ENCODE results near the gene PCDH9.
"Not testable (repeated sequence)": the region's sequence is repeated elsewhere in the genome, so short reads cannot be mapped to it uniquely, and the experiment has no call there.

The PCDH9 gene

DNA sequence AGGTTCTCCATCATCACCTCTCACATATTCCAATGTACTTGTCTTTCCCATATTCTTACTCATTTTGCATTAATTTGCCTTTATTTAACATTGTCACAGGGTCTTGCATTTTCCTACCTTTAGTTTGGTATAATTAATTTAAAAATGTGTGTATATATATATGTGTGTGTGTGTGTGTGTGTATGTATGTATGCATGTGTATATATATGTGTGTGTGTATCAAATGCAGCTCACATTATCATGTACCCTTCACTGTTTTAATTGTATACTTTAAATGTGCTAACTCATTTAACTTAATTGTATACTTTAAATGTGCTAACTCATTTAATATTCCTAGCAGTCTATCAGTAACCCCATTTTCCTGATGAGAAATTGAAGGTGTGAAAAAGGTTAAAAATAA is 104.5 kb downstream of the PCDH9 start:
- DNase-seq: no peak

DNA sequence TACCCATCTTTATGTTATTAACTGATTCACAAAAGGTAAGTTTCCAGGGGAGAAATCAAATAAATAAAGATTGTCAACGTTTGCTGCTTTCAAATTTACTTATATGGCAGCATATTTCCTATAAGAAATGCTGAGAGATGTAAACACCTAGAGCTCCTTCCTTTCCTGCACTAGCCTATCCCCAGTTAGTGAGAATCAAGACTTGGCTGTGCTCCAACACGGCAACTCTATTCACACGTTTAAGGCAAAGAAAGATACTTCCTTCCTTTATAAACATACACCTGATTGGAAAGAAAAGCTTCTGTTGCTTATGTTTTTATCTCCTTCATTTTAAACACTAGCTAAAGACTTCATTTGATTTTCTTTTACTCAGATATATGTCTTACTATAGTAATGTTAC is 107.0 kb downstream of the PCDH9 start:
- DNase-seq: no peak

DNA sequence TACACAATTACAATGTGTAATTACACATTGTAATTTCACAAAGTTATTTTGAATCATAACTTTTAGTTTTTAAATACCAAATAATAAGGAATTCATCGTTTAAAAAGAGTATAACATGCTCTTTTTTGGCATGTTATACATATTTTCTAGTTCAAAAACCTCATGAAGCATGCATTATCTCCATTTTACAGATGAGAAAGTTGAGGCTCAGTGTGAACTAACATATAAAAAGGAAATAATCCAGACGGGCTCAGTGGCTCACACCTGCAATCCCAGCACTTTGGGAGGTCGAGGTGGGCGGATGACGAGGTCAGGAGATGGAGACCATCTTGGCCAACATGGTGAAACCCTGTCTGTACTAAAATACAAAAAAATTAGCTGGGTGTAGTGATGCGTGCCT is 107.9 kb downstream of the PCDH9 start:
- DNase-seq: no peak

DNA sequence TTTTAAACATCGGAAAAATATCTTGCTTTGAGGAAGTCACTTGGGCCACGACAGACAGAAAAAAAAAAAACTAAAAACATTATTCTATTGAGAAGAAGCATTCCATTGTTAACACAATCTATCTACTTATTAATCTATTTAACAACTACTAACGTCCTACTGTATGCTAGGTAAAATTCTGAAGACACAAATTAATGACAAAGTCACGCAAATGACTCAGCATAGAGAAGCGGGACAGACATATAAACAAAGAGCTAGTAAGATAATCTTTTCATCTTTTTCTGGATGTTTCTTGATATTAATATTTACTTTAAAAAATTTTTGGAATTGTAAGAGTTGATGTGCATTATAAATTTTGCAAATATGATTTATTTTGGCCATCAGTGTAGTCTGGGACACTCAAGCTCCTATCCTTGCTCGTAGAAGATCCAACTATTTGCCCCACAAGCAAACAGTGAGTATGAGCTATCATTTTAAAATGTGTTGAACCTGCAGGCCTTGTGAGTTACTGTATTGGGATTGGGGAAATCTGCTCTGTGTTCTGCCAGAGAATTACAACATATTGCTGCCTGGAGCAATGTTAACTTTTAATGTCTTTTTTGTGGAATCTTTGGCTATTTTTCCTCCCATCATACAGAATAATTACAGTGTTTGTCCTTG is 109.1 kb downstream of the PCDH9 start:
- no peak for DNase-seq

DNA sequence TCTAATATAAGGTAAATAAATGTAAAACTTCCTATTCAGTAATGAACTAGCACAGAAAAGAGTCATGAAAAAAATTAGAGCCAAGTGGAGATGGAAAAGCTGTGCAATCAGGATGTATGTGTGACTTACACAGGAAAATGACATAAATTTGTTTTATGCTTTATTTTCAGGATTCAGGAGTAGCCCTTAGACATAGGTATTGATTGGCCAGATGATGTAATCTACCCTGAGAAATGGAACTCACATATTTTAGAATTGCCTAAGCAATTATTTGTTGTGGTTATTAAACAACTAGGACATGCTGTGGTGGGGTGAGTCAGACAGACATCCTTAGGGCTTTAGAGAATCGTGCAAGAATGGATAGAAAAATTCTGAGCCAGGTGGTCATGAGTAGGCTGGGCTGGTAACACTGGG is 110.6 kb downstream of the PCDH9 start:
- no peak for DNase-seq

DNA sequence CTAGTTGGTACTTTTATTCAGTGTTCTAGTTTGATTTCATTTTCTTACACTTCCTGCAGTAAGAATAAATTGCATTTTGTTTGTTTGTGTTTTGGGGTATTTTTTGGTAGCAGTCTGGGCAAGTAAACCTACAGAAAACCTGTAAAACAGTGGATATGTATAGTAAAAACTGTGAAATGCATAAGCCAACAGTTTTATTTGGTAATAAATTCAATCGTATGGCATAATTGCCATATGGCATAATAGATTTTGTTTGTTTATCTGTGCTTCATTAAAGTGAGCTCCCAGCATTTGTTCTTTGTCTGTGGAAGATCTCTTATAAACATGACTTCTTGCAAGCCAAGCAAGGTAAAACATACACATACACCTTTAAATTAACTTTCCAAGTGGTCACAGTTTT is 111.9 kb downstream of the PCDH9 start:
- no peak for DNase-seq

DNA sequence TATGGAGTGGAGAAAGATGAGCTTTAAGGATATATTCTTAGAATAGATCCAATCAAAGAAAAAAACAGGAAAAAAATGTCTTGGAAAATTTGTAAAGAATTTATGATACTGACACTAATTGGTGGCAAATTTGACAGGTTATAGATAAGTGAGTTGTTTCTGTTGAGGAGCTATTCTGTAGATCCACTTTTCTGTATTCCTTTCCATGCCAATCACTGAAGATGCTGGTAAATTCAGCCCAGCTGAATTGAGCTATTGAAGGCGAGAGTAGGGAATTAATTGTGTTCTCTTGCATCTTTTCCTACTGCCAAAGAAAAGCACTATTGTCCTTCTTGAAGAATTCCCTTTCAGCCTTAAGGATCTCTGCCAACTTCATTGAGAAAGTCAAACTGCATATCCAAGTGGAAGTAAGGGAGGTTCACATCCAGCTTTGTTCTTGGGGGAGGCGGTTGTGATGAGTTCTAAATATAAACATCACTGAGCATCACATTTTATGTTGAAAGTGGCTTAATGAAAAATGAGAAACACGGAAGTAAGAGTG is 113.1 kb downstream of the PCDH9 start:
- DNase-seq: no peak

DNA sequence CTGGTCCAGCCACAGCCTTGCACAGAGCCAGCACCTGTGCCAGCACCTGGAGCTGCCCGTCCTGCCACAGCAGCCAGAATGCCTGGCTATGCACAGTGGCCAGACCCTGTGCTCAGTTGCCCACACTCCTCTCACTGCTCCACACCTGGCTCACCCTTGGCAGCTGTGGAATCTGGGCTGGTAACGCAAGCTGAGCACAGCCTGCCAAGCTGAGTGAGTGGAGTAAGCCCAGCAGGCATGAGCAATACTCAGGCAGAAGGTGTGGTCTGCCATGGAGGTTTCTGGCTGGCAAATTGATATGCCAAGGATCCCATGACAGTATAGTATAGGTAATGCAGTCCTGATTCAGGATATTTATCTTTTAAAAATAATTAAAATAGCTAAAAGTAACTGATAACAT is 122.2 kb downstream of the PCDH9 start:
- DNase-seq: no peak

DNA sequence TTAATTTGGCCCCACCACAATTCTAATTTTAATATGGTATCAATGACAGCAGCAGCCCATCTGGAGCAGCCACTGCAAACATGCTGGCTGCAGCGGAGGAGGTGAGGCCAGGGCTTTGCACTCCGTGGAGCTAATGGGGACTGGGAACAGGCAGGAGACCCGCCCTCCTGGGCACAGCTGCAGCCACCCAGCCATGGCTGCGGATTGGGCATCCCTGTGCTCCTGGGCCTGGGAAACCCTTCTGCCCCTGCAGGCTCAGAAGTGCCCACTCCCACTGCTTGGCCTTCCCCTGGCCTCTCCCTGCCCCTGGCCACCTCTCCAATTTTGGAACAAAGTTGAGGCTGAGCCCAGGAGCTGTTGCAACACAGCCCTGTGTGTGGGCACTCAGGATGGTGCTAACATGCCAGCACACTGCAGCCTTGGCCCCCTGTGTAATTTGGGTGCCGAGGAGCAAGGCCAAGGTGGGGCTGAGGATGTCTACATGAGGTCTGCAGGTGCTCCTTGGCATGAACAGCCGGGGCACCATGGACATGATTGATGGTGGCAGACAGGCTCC is 123.6 kb downstream of the PCDH9 start:
- DNase-seq: no peak

DNA sequence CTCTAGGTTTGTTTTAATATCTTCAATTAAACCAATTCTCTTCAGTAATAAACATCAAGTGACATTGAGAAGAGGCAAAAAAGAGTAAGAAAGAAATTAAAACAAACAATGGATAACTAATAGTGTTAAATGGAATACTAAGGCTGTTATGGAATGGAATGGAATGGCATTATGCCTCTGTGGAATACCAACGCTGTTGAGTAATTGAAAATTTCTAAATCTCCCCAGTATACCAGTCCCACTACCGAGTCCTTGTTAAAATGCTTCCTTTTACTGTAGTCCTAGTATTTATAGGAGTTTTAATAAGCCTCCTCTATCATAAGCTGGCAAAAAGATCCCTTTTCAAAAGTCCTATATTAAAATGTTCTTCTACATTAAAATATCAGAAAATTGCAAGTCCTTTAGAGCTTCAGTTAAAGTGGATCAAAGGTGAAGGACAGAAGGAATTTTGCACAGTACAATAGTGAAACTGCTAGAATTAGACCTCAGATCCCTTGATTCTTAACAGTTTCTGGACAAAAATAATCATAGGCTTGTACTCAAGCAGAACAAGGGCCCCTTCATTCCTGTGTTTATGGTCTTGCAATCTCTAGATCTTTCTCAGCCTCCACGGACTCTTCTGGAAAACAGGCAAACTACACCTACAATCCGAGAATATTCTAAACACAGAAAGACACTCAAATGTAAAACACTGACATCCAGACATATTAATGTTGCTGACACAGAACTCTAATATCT is 128.2 kb downstream of the PCDH9 start:
- no peak for DNase-seq

DNA sequence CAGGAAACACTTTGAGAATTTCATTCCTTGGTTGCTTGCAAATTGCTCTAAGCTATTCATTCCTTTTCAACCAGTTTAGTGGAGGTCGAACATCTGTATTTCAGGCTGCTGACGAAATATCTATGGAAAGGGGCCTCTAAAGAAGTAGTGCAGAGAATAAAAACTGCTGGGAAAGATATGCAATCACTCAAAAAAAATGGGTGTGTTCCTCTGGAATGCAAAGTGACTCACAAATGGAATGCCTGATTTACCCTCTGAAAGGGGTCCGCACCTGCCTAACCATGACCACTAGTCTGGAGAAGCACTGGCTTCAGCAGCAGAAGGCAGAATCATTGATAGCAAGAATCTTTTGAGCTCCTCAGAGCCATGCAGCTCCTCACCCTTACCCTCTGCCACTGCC is 129.4 kb downstream of the PCDH9 start:
- DNase-seq: no peak

DNA sequence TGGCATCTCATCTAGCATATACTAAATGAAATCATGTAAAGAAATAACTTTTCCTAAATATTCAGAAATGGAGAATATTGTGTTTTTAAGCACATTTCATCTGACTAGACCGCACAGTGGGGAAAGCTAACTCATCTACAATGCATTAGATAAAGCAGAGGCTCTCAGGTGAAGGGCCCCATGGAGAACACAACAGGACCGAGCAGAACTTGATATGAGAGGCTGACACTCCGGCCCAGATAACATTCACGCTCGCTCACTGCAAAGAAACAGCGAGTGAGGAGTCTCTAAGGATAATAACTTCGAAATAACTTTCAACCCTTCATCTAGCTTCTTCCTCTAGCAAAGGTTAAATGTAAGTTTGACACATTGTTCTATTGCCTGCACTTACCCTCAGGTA is 130.6 kb downstream of the PCDH9 start:
- no peak for DNase-seq

DNA sequence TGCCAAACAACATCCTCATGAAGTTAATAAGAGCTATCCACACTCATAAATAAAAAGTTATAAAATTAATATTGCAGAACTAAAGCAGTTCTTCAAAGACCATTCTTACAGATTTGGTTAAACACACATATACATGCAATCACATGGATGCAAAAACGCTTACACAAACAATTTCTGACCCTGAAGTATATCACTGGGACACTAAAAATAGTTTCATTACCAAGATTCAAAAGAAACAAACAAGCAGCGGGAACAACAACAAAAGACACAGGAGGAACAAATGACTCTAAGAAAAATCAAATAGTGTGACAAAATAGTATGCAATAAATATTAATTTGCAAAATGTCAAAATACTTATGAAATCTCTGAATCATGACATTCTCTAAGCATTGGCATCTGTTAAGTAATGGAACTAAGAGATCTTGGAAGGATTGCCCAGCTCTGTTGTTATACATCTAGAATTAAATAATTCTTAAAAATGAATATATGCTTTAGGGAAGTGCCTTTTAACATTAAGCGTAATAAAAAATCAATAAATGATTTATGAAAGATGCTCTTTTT is 132.2 kb downstream of the PCDH9 start:
- DNase-seq: no peak

DNA sequence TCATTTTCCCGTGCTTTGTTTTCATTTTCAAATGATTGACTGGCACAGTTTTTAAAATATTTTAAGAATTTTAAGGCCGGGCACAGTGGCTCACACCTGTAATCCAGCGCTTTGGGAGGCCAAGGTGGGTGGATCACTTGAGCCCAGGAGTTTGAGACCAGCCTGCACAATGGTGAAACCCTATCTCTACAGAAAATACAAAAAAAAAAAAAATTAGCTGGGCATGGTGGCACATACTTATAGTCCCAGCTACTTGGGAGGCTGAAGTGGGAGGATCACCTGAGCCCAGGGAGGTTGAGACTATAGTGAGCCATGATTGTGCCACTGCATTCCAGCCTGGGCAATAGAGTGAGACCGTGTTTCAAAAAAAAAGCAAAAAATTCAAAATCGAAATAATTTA is 133.2 kb downstream of the PCDH9 start:
- DNase-seq: not testable (repeated sequence)

DNA sequence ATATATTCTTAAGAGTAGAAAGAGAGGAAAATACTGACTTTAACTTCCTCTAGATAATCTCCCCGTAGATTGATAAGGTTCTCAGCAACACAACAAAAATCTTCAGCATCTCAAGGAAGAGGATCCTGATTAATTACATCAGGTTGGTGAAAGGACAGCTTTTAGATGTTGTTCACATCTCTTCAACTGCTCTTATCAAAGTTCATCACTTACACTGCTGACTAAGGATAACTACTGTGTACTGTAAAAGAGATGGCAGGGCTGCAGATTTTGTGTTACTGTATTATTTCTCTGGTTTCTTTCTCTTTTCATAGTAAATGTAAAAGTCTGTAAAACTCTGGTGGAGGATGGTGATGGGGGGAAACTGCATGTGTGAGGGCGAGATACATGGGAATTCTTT is 133.7 kb downstream of the PCDH9 start:
- DNase-seq: no peak

DNA sequence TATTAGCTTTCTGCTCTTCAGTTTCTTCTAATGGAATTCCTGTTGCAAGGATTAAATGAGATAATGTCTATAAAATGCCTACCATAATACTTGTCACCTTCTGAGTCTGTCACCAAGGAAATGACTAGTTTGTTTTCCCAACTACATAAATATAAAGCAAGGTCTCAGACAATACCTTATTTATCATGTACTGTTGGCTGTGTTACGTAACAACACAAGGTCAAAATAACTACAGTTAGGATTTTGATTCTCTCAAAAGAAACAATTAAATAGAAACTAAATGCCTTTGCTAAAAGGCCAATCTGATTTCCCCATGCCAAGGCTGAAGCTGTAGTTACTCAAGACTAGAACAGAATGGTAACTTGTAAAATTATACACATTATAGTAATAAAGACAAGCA is 134.5 kb downstream of the PCDH9 start:
- no peak for DNase-seq

DNA sequence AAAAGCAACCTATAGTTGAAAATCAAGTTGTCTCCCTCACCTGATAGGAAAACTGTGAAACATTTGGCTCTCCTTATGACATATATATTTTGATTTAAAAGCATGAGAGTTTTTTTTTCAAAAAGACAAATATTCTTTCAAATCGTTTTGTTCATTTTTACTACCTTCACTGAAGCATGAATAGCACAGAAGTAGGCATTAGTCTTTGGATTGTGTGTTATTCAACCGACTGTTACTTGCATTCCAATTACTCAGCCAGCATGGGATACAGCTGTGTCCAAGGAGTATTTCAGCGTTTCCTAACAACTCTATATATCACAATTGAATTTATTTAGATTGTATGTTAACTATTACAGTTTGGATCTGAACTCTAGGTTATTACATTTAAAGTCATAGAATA is 135.2 kb downstream of the PCDH9 start:
- no peak for DNase-seq

DNA sequence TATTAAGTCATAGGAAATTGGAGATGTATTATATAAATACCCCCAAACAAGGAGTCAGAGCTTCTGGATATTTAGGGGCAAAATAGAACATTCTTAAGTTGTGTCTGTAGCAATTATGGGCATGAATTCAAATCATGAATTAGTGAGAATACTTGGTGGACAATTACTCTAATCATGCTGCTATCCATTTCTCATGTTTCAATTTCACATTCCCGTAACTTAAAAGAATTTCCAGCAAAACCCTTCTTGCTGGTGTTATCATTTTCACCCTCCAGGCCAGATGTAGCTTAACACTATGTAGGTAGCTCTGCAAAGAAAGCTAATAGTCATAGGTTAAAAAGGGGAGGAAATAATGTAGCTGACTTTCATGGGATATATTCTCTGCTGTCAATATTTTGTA is 136.1 kb downstream of the PCDH9 start:
- DNase-seq: no peak

DNA sequence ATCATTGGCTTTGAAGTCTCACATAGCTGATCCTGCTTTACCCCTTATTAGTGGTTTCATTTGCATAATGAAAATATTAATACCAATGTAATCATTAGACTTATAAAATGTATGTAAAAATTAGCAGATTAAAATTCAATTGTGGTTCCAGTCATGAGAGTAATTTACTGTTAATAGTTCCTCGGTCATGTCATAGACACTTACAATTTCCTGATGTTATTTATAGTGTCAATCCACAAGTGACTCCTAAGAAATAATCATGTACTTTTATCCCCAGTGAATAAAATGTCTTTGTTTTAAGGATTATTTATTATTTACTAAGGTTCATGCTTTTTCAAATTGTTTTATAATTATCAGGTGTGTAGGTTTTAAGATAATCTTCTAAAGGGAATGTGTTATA is 138.5 kb downstream of the PCDH9 start:
- DNase-seq: no peak

DNA sequence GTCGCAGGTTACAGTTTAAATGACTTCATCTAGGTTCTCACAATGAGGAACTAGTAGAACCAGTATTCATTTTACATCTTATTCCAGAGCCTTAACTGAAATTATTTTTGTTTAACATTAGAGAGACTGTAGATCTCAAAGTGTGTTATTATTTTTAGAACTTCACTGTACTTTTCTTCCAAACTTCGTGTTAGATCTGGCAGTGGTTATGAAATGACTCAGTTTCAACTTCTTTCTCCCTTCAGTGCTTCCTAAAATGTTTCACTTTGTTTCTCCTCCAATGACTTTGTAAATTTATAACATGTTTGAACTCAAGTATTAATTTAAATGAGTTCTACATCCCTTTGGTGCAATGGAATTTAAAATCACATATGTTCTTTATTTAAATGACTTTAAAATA is 139.3 kb downstream of the PCDH9 start:
- DNase-seq: no peak

DNA sequence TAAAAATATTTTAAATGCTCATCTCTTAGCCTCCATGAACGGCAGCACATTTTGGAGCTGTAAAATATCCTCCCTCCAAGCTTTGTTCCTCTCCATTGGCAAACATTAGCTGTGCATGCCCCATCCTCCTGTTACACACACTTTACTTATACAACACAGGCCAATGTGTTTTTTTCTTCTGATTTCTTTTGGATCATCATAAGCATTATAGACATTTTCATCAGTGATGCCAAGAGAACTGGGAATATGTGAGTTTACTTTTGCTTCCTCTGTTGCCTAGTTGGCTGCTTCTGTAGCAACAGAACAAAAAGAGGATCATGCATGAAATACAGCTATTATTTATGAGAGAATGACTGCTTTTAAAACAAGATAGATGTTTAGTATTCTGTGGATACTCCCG is 142.6 kb downstream of the PCDH9 start:
- DNase-seq: no peak

DNA sequence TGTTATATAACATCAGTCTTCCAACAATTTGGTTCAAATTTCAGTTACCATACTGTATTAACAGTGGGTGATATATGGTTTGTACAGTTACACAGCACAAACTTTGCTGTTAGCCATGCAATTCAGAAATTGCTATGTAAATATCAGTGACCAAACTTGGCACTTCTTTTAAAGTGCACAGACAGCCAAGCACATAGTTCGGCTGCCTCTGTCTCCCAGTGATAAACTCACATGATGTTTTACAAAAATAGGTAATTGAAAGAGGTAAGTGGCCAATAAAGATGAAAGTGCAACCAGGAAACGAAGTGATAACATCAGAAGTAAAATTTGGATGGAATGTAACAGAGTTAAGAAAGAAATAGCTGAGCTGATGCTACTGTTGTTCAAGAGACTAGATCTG is 143.9 kb downstream of the PCDH9 start:
- no peak for DNase-seq

DNA sequence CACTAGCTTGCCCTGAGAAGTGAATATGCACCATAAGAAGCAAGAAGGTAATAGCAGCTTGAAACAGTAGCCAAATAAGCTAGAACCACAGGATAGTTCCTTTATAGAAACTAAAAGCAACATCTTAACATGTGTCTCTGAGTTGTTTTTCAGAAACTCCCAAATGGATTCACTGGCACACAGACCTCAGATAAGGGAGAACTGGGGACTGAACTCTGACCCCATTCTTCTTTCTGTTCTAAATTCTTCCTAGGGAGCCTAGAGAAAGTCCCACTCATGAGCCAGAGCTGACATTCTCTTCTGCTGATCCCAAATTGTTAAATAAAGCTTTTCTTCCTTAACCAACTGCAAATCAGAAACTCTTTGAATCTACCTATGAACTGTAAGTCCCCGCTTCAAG is 146.1 kb downstream of the PCDH9 start:
- no peak for DNase-seq

DNA sequence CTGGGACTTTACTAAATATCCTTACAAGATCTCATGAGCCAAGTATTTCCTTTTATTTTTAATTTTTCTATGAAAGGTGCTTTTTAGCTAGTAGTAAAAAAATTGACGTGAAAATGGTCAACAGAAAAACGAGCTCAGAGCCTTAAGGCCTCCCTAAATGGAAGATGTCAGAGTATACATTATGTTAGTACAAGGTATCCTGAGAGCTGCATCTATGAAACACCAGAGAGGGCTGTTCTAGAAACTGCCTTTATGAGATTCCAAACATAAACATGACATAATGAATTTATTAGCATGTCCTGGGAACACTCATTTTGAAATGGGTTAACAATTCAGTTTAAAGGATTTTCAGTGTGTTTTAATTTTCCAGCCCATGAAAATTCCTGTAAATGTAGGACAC is 146.6 kb downstream of the PCDH9 start:
- DNase-seq: no peak

Measured in activated CD4-positive, alpha-beta T cell treated with anti-CD3 and anti-CD28 coated beads, Interleukin-2, amount 50 U/mL, for 1 hour (primary cell).